ENCODE data around the gene LMBR1. TPM values are rescaled to one million over a fixed set of nuclear protein-coding genes. Genes with fewer than 3 reads are reported as not detected.

The LMBR1 gene
- total and polyA plus RNA-seq, 2 of the 13 experiments (the other 11 are each of a cell fraction or from before 2014, with no cell fraction given) = 20.9 to 39.6 TPM

DNA sequence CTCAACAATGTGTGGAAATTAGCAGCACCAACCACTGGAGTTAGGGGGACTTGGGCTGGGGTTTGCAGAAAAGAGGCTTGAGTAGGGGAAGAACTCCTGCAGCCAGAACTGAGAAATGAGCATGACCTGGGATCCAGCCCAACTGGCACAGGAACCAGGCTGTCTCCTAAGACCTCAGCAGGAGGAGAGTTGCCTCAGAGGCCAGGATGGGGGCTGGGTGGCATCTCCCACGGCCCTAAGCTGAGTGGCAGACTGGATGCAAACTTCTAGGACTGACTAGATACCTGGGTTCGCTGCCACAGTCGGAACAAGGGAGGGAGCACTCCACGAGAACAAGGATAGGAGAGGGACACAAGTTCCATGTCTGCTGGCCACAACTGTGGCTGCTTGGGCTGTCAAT is 189.8 kb downstream of the LMBR1 start (continued):
- TF ChIP-seq ZBTB10 (CRISPR knock-in tag; IDR thresholded peaks at IDR 0.05; ENCODE audit: borderline replicate concordance) (no peak), ZNF44 (CRISPR knock-in tag; IDR thresholded peaks at IDR 0.05) (no peak), TIGD3 (CRISPR knock-in tag; IDR thresholded peaks at IDR 0.05; ENCODE audit: borderline replicate concordance) (no peak), ZNF768 (CRISPR knock-in tag; IDR thresholded peaks at IDR 0.05) (no peak), ZNF207 (IDR thresholded peaks at IDR 0.05; ENCODE audit: borderline replicate concordance) (no peak), SRSF1 (optimal IDR thresholded peaks at IDR 0.05; ENCODE audit: low read depth, low read length) (no peak), CTCF (CRISPR knock-in tag; IDR thresholded peaks at IDR 0.05) (no peak), ZNF160 (CRISPR knock-in tag; IDR thresholded peaks at IDR 0.05) (no peak), ZNF256 (CRISPR knock-in tag; conservative IDR thresholded peaks at IDR 0.05) (no peak)
- TF ChIP-seq, protein P1, sequence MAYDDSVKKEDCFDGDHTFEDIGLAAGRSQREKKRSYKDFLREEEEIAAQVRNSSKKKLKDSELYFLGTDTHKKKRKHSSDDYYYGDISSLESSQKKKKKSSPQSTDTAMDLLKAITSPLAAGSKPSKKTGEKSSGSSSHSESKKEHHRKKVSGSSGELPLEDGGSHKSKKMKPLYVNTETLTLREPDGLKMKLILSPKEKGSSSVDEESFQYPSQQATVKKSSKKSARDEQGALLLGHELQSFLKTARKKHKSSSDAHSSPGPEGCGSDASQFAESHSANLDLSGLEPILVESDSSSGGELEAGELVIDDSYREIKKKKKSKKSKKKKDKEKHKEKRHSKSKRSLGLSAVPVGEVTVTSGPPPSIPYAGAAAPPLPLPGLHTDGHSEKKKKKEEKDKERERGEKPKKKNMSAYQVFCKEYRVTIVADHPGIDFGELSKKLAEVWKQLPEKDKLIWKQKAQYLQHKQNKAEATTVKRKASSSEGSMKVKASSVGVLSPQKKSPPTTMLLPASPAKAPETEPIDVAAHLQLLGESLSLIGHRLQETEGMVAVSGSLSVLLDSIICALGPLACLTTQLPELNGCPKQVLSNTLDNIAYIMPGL (CRISPR knock-in tag; IDR thresholded peaks at IDR 0.05; ENCODE audit: borderline replicate concordance in 1 of 2, low read depth in 1 of 2) = no peak

Data from HepG2 (cell line).